ENCODE data around the gene ADGRA1.

Gene ADGRA1

DNA sequence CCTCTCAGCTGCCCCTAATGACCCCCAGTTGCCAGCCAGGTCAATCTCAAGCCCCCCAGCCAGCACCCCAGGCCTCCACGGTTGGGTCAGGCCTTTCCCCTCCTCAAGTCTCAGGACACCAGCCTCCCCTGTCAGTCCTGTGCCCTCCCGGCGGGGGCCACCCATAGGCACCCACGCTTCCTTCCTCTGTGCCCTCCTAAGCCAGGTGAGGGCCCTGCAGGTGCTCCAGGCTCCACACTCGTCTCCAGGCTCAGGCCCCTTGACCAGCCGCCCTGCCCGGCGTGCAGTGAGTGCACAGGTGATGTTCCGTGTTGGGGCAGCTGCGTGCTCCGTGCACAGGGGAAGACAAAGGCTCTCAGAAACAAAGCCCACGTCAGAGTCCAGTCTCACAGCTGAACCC is 26.8 kb upstream of the ADGRA1 start:
- H3K4me2 ChIP-seq (ENCODE audit: low read length): no peak overlapping the region
- H3K9ac ChIP-seq (ENCODE audit: low read length): no peak overlapping the region
- no peaks in the 10 kb centered on the region for H3F3A ChIP-seq (ENCODE audit: insufficient read depth, low read length)
- H3K36me3 ChIP-seq (ENCODE audit: insufficient read depth, low read length): no peaks in the 10 kb centered on the region
- H3K9me3 ChIP-seq (ENCODE audit: low read length): no peaks in the 10 kb centered on the region
- no peaks in the 10 kb centered on the region for H3K79me2 ChIP-seq (ENCODE audit: insufficient read depth, low read length)
- H3K27me3 ChIP-seq (ENCODE audit: insufficient read depth, low read length): no peaks in the 10 kb centered on the region
- H3K9me2 ChIP-seq (ENCODE audit: low read depth, low read length): no peaks in the 10 kb centered on the region
- no peak overlapping the region for H2AFZ ChIP-seq (ENCODE audit: low read length)
- no peak overlapping the region for H3K4me3 ChIP-seq (ENCODE audit: low read depth, low read length, poor library complexity, severe bottlenecking)
- TF ChIP-seq, protein P1, sequence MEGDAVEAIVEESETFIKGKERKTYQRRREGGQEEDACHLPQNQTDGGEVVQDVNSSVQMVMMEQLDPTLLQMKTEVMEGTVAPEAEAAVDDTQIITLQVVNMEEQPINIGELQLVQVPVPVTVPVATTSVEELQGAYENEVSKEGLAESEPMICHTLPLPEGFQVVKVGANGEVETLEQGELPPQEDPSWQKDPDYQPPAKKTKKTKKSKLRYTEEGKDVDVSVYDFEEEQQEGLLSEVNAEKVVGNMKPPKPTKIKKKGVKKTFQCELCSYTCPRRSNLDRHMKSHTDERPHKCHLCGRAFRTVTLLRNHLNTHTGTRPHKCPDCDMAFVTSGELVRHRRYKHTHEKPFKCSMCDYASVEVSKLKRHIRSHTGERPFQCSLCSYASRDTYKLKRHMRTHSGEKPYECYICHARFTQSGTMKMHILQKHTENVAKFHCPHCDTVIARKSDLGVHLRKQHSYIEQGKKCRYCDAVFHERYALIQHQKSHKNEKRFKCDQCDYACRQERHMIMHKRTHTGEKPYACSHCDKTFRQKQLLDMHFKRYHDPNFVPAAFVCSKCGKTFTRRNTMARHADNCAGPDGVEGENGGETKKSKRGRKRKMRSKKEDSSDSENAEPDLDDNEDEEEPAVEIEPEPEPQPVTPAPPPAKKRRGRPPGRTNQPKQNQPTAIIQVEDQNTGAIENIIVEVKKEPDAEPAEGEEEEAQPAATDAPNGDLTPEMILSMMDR (IDR thresholded peaks at IDR 0.05; ENCODE audit: low read length): no peak
- TF ChIP-seq EZH2 (IDR thresholded peaks at IDR 0.05; ENCODE audit: borderline replicate concordance, low read length): no peak
- H3K27ac ChIP-seq (ENCODE audit: low read depth, low read length, poor library complexity, severe bottlenecking): no peak overlapping the region
- H4K20me1 ChIP-seq (ENCODE audit: insufficient read depth, low read length): no peaks in the 10 kb centered on the region
- H3K4me1 ChIP-seq (ENCODE audit: insufficient read depth, low read length, severe bottlenecking): no peaks in the 10 kb centered on the region

DNA sequence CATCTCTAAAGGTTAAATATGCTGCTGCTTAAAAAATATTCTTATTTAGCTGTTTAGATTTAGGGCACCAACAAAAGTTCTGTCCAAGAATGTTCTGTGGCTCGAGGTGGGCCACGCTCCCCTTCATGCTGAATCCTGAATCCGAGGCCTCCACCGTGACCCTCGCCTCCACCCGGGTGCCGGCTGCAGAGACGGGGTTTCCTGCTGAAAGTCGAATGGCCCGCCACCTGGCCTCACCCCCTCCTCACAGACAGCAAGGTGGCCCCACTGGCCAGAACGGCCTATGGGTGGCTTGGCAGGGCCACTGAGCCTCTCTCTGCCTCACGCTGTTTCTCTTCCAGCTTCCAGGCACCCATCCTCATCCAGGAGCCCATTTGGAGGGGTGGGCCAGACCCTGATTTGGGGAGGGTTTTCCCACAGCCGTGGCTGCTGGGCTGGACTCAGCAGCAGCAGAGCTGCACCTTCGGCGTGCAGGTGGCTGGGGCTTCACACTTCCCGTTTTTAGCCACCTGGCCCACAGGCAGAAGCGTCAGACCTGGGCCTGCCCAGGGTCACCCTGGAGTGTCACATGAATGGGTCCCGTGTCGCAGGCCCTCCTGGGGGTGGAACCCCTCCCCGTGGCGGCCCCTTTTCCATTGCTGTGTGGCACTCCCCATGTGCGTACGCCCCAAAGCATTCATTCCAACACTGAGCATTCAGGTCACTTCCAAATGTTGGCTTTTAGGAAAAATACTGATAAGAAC is 26.3 kb upstream of the ADGRA1 start:
- Histone ChIP-seq H3K4me2 (ENCODE audit: low read length) (no peak overlapping the region), H3K4me3 (ENCODE audit: low read depth, low read length, poor library complexity, severe bottlenecking) (no peak overlapping the region), H3K27me3 (ENCODE audit: insufficient read depth, low read length) (no peaks in the 10 kb centered on the region), H3K36me3 (ENCODE audit: insufficient read depth, low read length) (no peaks in the 10 kb centered on the region), H3K9me3 (ENCODE audit: low read length) (no peaks in the 10 kb centered on the region), H3K79me2 (ENCODE audit: insufficient read depth, low read length) (no peaks in the 10 kb centered on the region), H2AFZ (ENCODE audit: low read length) (no peak overlapping the region), H3K27ac (ENCODE audit: low read depth, low read length, poor library complexity, severe bottlenecking) (no peak overlapping the region), H4K20me1 (ENCODE audit: insufficient read depth, low read length) (no peaks in the 10 kb centered on the region), H3K9me2 (ENCODE audit: low read depth, low read length) (no peaks in the 10 kb centered on the region), H3K4me1 (ENCODE audit: insufficient read depth, low read length, severe bottlenecking) (no peaks in the 10 kb centered on the region), H3K9ac (ENCODE audit: low read length) (no peak overlapping the region), H3F3A (ENCODE audit: insufficient read depth, low read length) (no peaks in the 10 kb centered on the region)
- TF ChIP-seq, protein P1 (IDR thresholded peaks at IDR 0.05; ENCODE audit: low read length): no peak
- TF ChIP-seq EZH2 (IDR thresholded peaks at IDR 0.05; ENCODE audit: borderline replicate concordance, low read length): no peak

DNA sequence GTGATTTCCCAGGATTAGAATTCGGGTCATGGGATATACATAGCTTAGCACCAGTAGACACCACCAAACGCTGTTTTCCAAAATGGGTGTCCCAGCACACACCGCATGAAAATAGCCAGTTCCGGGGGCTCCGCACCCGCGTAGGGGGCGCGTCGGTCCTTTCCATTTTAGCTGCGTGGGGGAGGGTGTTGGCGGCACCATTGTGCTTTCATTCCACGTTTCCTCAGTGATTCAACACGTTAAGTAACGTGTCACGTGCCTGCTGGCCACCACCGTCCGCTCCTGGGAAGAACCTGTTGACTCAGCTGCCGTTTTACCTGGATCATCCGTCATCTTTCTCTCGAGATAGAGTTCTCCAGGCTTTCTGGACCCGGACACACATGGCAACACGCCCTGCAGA is 25.6 kb upstream of the ADGRA1 start:
- Histone ChIP-seq H3F3A (ENCODE audit: insufficient read depth, low read length) (no peaks in the 10 kb centered on the region), H3K27me3 (ENCODE audit: insufficient read depth, low read length) (no peaks in the 10 kb centered on the region), H3K79me2 (ENCODE audit: insufficient read depth, low read length) (no peaks in the 10 kb centered on the region), H4K20me1 (ENCODE audit: insufficient read depth, low read length) (no peaks in the 10 kb centered on the region), H3K27ac (ENCODE audit: low read depth, low read length, poor library complexity, severe bottlenecking) (no peak overlapping the region), H3K9me3 (ENCODE audit: low read length) (no peaks in the 10 kb centered on the region), H3K4me3 (ENCODE audit: low read depth, low read length, poor library complexity, severe bottlenecking) (no peak overlapping the region), H3K36me3 (ENCODE audit: insufficient read depth, low read length) (no peaks in the 10 kb centered on the region), H3K9me2 (ENCODE audit: low read depth, low read length) (no peaks in the 10 kb centered on the region), H3K4me2 (ENCODE audit: low read length) (no peak overlapping the region), H2AFZ (ENCODE audit: low read length) (no peak overlapping the region), H3K9ac (ENCODE audit: low read length) (no peak overlapping the region), H3K4me1 (ENCODE audit: insufficient read depth, low read length, severe bottlenecking) (no peaks in the 10 kb centered on the region)
- no peak for TF ChIP-seq EZH2 (IDR thresholded peaks at IDR 0.05; ENCODE audit: borderline replicate concordance, low read length)
- TF ChIP-seq, protein P1 (IDR thresholded peaks at IDR 0.05; ENCODE audit: low read length): no peak

Measured in OCI-LY1 (cell line).